IPS-18c (cell line): Measurements from ENCODE around the gene WWC1.
"Not testable (repeated sequence)": the region's sequence is repeated elsewhere in the genome, so short reads cannot be mapped to it uniquely, and the experiment has no call there.

Source experiments
- H3K4me3 ChIP-seq: 2 replicates; pipeline ENCODE4 v1.7.0; 2013; ENCODE audit warnings: low read depth, mild to moderate bottlenecking, low read length, moderate library complexity; ENCODE audit not compliant: insufficient read depth
- H3K9me3 ChIP-seq: one replicate; pipeline ENCODE4 v1.6.1; 2013; ENCODE audit warnings: mild to moderate bottlenecking, low read length, moderate library complexity; ENCODE audit not compliant: control insufficient read depth, insufficient read depth

The WWC1 gene

GRCh38 chr5:168301593-168302390 is 10.3 kb downstream of the WWC1 start:
- H3K9me3 ChIP-seq = no peaks in the 10 kb centered on the region
- H3K4me3 ChIP-seq = no peak overlapping the region; the same call in 1 of the 2 replicates

DNA sequence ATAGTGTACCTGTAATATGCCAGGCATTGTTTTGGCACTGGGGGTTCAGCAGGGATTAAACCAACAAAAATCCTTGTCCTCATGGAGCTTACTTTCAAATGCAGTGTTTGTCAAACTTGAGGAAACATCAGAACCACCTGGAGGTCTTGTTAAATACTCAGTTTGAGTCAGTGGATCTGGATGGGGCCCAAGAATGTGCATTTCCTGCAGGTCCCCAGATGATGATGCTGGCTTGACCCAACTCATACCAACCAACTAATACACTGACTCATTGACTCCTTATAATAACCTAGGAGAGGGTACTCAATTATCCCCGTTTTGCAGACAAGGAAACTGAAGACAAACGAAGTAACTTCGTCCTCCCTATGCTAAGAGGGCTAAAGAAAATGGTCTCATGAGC is 11.3 kb downstream of the WWC1 start:
- Histone ChIP-seq H3K9me3 (no peaks in the 10 kb centered on the region), H3K4me3 (no peak overlapping the region)

- Histone ChIP-seq H3K9me3 (no peaks in the 10 kb centered on the region), H3K4me3 (no peak overlapping the region)
Measured at GRCh38 chr5:168303393-168304025, 12.1 kb downstream of the WWC1 start.

DNA sequence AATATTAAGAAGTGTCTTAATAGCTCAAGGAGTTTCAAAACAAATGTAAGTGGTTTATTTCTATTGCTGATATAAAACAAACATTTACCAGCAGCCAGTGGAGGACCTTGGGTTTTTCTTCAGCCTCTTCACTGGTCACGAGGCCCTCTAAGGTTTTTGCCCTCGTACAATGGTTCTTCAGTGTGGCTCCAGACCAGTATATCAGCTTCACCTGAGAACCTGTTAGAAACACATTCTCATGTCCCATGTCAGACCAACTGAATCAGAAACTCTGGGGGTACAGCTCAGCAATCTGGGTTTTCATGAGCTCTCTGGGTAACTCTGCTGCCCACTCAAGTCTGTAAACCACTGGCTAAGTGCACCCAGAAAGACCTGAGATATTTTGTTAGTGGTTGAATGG is 12.9 kb downstream of the WWC1 start:
- H3K9me3 ChIP-seq = no peaks in the 10 kb centered on the region
- no peak overlapping the region for H3K4me3 ChIP-seq

- Histone ChIP-seq H3K4me3 (no peak overlapping the region), H3K9me3 (no peaks in the 10 kb centered on the region)
Measured at GRCh38 chr5:168305281-168305680, 13.8 kb downstream of the WWC1 start.

DNA sequence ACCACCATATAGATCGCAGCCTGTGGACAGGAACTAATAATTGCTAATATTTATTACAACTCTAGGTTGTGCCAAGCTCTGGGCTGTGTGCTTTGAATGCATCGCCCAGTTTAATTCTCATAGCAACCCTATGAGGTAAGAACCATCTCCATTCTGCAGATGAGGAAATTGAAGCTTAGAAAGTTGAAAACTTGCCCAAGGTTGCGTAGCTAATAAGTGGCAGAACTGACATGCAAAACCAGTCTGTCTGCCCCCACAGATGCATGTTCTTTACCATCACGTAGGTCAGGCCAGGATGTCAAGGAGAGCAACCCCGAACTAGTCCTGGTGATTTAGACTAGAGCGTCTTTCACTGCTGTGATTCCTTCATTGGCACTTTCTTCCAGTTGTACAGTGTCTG is 15.6 kb downstream of the WWC1 start:
- no peaks in the 10 kb centered on the region for H3K9me3 ChIP-seq
- H3K4me3 ChIP-seq = no peak overlapping the region

DNA sequence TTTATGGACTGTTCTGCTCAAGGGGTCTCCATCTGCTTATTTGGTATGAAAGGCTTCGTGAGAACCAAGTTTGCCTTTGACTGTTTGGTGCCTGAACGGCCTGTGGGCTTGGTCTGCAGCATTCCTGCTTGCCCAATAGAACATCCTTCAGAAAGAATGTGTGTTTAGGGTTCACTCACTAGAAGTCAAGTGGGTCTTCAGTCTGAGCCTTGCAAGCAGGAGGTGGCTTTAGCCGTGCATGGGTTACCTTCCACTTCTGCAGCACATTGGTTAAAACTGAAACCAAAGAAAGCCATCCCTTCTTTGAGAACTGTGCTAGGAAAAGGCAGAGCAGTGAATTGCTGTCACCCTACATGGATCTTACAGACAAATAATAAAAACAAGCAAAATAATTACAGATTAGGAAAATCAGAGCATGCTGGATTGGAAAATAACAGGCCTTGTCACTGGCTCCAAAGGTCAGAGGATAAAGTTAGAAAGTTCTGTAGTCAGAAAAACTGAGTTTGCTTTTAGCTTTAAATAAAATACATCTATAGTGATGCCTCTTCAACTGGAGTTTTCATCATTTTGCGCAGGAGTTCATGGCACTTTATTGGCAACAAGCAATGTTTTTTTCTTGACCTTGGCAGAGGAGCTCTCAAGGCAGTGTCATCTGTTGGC is 16.6 kb downstream of the WWC1 start:
- no peak overlapping the region for H3K4me3 ChIP-seq
- no peaks in the 10 kb centered on the region for H3K9me3 ChIP-seq

DNA sequence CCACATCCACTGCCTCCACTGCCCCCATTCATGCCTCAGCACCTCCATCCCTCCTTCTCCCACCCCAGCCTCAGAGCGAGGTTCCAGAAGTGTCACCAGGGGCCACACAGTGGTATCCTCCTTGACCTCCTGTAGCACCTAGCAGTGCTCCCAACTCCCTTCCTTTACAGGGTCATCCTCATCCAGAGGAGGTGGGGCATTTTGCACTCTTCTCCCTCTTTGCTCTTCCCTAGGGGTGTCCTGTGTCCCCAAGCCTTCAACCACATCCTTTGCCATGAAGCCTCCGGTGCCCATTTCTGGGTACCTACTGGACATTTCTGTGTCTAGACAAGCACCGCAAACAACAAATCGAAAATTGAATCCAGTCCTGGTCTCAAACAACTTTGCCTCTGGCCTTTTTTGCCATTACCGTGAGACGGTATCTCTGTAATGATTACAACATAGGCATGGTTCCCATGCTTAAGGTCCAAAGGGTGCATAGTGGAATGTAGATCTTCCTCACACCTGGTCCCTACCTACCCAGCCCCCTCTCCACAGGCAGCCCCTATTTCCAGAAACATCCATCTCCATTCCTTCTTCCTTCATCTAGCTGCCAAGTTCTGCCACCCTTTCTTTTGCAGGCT is 17.6 kb downstream of the WWC1 start:
- no peaks in the 10 kb centered on the region for H3K9me3 ChIP-seq
- H3K4me3 ChIP-seq = no peak overlapping the region

GRCh38 chr5:168310541-168310940 is 19.1 kb downstream of the WWC1 start:
- H3K4me3 ChIP-seq, H3K9me3 ChIP-seq: not testable (repeated sequence)

- H3K9me3 ChIP-seq = no peaks in the 10 kb centered on the region
- no peak overlapping the region for H3K4me3 ChIP-seq
Measured at GRCh38 chr5:168311061-168311566, 19.7 kb downstream of the WWC1 start.

DNA sequence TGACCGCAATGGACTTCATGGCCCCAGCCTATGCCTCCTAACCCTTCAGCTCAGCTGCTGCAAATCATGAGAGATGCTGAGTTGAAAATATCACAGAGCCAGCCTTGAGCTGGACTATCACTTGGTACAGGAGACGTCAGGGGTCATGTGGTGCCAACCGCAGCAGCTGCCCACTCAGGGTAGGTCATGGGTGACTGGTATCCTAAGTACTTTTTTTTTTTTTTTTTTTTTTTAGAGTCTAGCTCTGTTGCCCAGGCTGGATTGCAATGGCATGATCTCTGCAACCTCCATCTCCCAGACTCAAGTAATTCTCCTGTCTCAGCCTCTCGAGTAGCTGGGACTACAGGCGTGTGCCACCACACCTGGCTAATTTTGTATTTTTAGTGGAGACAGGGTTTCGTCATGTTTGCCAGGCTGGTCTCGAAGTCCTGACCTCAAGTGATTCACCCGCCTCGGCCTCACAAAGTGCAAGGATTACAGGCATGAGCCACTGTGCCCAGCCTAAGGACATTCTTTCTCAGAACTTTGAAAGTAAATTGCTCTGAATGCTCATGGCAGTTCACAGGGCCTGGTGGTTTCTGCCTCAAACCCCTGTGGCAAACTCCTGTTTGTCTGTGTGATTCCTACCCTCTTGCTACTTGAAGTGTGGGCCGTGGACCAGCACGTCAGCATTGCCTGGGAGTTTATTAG is 21.3 kb downstream of the WWC1 start:
- Histone ChIP-seq H3K9me3 (no peaks in the 10 kb centered on the region), H3K4me3 (no peak overlapping the region)

DNA sequence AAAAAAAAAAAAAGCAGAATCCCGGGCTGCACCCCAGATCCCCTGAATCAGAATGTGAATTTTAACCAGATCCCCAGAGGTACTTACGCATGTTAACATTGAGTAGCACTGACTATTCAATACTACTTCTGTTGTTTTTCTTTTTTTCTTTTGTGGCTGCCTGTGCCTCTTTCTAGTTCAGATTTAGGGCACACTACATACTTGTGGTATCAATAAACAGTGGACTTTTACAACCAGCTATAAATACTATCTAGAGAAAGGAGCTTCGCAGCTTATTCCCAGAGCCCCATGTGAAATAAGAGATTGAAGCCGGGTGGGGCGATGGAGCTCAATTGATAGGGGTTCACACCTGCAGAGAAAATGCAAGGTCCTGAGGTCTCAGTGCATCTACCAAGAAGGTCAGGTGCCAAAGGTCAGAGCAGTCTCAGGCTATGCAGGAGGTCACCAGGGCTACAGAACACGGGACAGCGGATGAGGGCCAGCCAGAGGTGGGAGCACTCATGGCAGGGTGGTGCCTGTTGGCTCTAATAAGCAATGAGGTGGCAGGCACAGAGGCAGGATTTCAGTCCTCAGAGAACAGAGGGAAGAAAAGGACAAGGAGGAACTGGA is 22.3 kb downstream of the WWC1 start:
- Histone ChIP-seq H3K9me3 (no peaks in the 10 kb centered on the region), H3K4me3 (no peak overlapping the region)

- H3K9me3 ChIP-seq = no peaks in the 10 kb centered on the region
- H3K4me3 ChIP-seq = no peak overlapping the region
Measured at GRCh38 chr5:168314735-168315411, 23.4 kb downstream of the WWC1 start.

- Histone ChIP-seq H3K9me3 (no peaks in the 10 kb centered on the region), H3K4me3 (no peak overlapping the region)
Measured at GRCh38 chr5:168315416-168316138, 24.1 kb downstream of the WWC1 start.

GRCh38 chr5:168316139-168316578 is 24.7 kb downstream of the WWC1 start:
- H3K4me3 ChIP-seq = no peak overlapping the region

GRCh38 chr5:168317096-168317520 is 25.7 kb downstream of the WWC1 start:
- no peaks in the 10 kb centered on the region for H3K9me3 ChIP-seq

More at GRCh38 chr5:168316139-168316578, 24.7 kb downstream of the WWC1 start:
- no peaks in the 10 kb centered on the region for H3K9me3 ChIP-seq

More at GRCh38 chr5:168317096-168317520, 25.7 kb downstream of the WWC1 start:
- H3K4me3 ChIP-seq = no peak overlapping the region
